ENCODE results near the gene RAB4A.
"Not testable (repeated sequence)": the region's sequence is repeated elsewhere in the genome, so short reads cannot be mapped to it uniquely, and the experiment has no call there.

RAB4A gene

GRCh38 chr1:229327765-229328164, 56.9 kb downstream of the RAB4A start:
- in situ Hi-C loops (cut with MboI; ENCODE audit: low sequenced_read_pairs): not testable (repeated sequence)

- in situ Hi-C loops (cut with MboI; ENCODE audit: low sequenced_read_pairs): no loop called here
These were observed 57.9 kb downstream of the RAB4A start for GRCh38 chr1:229328598-229329362.

GRCh38 chr1:229334269-229334668, 63.4 kb downstream of the RAB4A start:
- in situ Hi-C loops (cut with MboI; ENCODE audit: low sequenced_read_pairs): no loop called here

GRCh38 chr1:229334716-229335115, 63.8 kb downstream of the RAB4A start:
- in situ Hi-C loops (cut with MboI; ENCODE audit: low sequenced_read_pairs): no loop called here

GRCh38 chr1:229336345-229336744, 65.4 kb downstream of the RAB4A start:
- in situ Hi-C loops (cut with MboI; ENCODE audit: low sequenced_read_pairs): no loop called here

GRCh38 chr1:229339086-229339485, 68.2 kb downstream of the RAB4A start:
- in situ Hi-C loops (cut with MboI; ENCODE audit: low sequenced_read_pairs): no loop called here

GRCh38 chr1:229339520-229339919, 68.6 kb downstream of the RAB4A start:
- in situ Hi-C loops (cut with MboI; ENCODE audit: low sequenced_read_pairs): no loop called here

GRCh38 chr1:229340496-229340895, 69.6 kb downstream of the RAB4A start:
- in situ Hi-C loops (cut with MboI; ENCODE audit: low sequenced_read_pairs): no loop called here

- in situ Hi-C loops (cut with MboI; ENCODE audit: low sequenced_read_pairs): no loop called here
These were observed 71.1 kb downstream of the RAB4A start for GRCh38 chr1:229341774-229342655.

- in situ Hi-C loops (cut with MboI; ENCODE audit: low sequenced_read_pairs): no loop called here
These were observed 72.0 kb downstream of the RAB4A start, which contains the start of gene CCSAP for GRCh38 chr1:229342656-229343569. CCSAP (minus strand) TSS chr1:229343047; CDS start chr1:229342465, 582 bp downstream.

- in situ Hi-C loops (cut with MboI; ENCODE audit: low sequenced_read_pairs): no loop called here
These were observed 73.2 kb downstream of the RAB4A start for GRCh38 chr1:229344139-229344538.

- in situ Hi-C loops (cut with MboI; ENCODE audit: low sequenced_read_pairs): no loop called here
These were observed 74.2 kb downstream of the RAB4A start for GRCh38 chr1:229344937-229345684.

- in situ Hi-C loops (cut with MboI; ENCODE audit: low sequenced_read_pairs): no loop called here
These were observed 76.6 kb downstream of the RAB4A start for GRCh38 chr1:229347528-229347927.

- in situ Hi-C loops (cut with MboI; ENCODE audit: low sequenced_read_pairs): no loop called here
These were observed 78.8 kb downstream of the RAB4A start for GRCh38 chr1:229349463-229350385.

GRCh38 chr1:229352975-229353374, 82.1 kb downstream of the RAB4A start:
- in situ Hi-C loops (cut with MboI; ENCODE audit: low sequenced_read_pairs): no loop called here

GRCh38 chr1:229354226-229354625, 83.3 kb downstream of the RAB4A start:
- in situ Hi-C loops (cut with MboI; ENCODE audit: low sequenced_read_pairs): no loop called here
